ENCODE measurements around the gene CASP2.

GRCh38 chr7:143248761-143249354, 39.3 kb upstream of the CASP2 start:
- TF ChIP-seq, protein P1, sequence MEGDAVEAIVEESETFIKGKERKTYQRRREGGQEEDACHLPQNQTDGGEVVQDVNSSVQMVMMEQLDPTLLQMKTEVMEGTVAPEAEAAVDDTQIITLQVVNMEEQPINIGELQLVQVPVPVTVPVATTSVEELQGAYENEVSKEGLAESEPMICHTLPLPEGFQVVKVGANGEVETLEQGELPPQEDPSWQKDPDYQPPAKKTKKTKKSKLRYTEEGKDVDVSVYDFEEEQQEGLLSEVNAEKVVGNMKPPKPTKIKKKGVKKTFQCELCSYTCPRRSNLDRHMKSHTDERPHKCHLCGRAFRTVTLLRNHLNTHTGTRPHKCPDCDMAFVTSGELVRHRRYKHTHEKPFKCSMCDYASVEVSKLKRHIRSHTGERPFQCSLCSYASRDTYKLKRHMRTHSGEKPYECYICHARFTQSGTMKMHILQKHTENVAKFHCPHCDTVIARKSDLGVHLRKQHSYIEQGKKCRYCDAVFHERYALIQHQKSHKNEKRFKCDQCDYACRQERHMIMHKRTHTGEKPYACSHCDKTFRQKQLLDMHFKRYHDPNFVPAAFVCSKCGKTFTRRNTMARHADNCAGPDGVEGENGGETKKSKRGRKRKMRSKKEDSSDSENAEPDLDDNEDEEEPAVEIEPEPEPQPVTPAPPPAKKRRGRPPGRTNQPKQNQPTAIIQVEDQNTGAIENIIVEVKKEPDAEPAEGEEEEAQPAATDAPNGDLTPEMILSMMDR (IDR thresholded peaks at IDR 0.05; ENCODE audit: insufficient read depth, low read length, poor library complexity, severe bottlenecking): no peak
- TF ChIP-seq EZH2phosphoT487 (conservative IDR thresholded peaks at IDR 0.05; ENCODE audit: low read length): no peak

Measured in SU-DHL-6 (cell line).